ENCODE data around the gene PTCRA.
A peak's percentile ranks its signal among the peaks of the same experiment; 100 is the strongest.
"Not testable (repeated sequence)": the region's sequence is repeated elsewhere in the genome, so short reads cannot be mapped to it uniquely, and the experiment has no call there.

PTCRA gene

GRCh38 chr6:42907336-42907735 lies 8.5 kb upstream of the PTCRA start:
- no peak for DNase-seq

GRCh38 chr6:42909835-42910234 lies 6.0 kb upstream of the PTCRA start:
- no peak for DNase-seq

- no peak for DNase-seq
Measured at GRCh38 chr6:42911171-42912021, 4.5 kb upstream of the PTCRA start.

GRCh38 chr6:42914546-42914945 lies 1.3 kb upstream of the PTCRA start:
- DNase-seq = no peak

GRCh38 chr6:42916288-42916687 lies 435 bp downstream of the PTCRA start:
- DNase-seq = no peak

GRCh38 chr6:42921801-42922200 lies 5.9 kb downstream of the PTCRA start:
- no peak for DNase-seq

GRCh38 chr6:42923666-42924065 lies 7.8 kb downstream of the PTCRA start:
- peak; percentile 8 for DNase-seq

- no peak for DNase-seq
Measured at GRCh38 chr6:42925248-42925857, 9.5 kb downstream of the PTCRA start.

GRCh38 chr6:42928986-42929820 lies 13.3 kb downstream of the PTCRA start, which contains the start of gene CNPY3:
Gene CNPY3, plus strand, starts transcription at chr6:42929480. Its CDS starts 91 bp downstream, at chr6:42929571.
- DNase-seq = peak; percentile 96

- DNase-seq = peak; percentile 72
Measured at GRCh38 chr6:42929821-42930360, 14.0 kb downstream of the PTCRA start.

GRCh38 chr6:42932412-42932811 lies 16.6 kb downstream of the PTCRA start:
- DNase-seq = no peak

- no peak for DNase-seq
Measured at GRCh38 chr6:42933205-42933604, 17.4 kb downstream of the PTCRA start.

- DNase-seq = no peak
Measured at GRCh38 chr6:42935322-42935721, 19.5 kb downstream of the PTCRA start.

- no peak for DNase-seq
Measured at GRCh38 chr6:42936398-42936797, 20.5 kb downstream of the PTCRA start.

GRCh38 chr6:42937548-42938427 lies 21.9 kb downstream of the PTCRA start:
- DNase-seq = no peak

GRCh38 chr6:42938428-42938796 lies 22.6 kb downstream of the PTCRA start:
- no peak for DNase-seq

- no peak for DNase-seq
Measured at GRCh38 chr6:42938987-42939809, 23.3 kb downstream of the PTCRA start.

- DNase-seq = no peak
Measured at GRCh38 chr6:42939810-42940167, 23.9 kb downstream of the PTCRA start.

- no peak for DNase-seq
Measured at GRCh38 chr6:42940493-42941045, 24.7 kb downstream of the PTCRA start.

- DNase-seq = not testable (repeated sequence)
Measured at GRCh38 chr6:42941356-42941755, 25.5 kb downstream of the PTCRA start.

GRCh38 chr6:42942444-42942843 lies 26.6 kb downstream of the PTCRA start:
- DNase-seq = no peak
